GM12875 (cell line): ENCODE data around the gene CMTR1.

ENCODE experiments used
- H3K4me3 ChIP-seq: one replicate; pipeline ENCODE4 v1.5.1; 2011; ENCODE audit warnings: low read depth, low read length, control low read depth
- TF ChIP-seq, protein P1 (sequence below): IDR thresholded peaks from 2 replicates; pipeline ENCODE4 v1.5.1; 2011; ENCODE audit warnings: low read depth, mild to moderate bottlenecking, control low read depth, inconsistent platforms, low read length, moderate library complexity, borderline replicate concordance; ENCODE audit not compliant: insufficient read depth

CMTR1 gene

DNA sequence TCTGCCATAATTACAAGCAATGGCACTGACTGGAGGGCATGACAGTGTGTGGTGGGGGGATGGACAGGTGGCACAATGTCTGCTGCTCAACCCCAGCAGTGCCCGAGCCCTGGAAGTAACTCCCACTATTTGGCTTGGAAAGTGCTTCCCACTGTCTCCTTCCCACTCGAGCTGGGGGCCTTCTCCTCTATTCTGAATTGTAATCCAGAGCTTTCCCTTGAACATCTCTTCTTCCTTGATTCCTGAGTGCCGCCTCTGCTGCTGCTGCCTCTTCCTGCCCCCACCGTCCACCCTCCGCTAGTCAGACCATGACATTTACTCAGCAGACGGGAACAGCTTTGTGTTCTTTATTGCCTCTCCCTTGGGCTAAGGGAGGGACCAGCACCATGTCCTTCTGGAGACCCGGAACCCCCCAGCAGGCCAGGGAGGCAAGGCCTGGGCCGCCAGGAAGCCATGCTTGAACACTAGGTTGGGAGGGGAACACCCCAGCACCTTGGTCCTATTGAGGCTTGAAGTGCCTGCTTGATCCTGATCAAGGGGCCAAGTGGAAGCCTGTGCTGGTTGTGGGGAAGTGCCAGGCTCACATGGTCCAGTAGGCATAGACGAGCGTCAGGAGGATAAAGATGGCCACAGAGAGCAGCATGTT, 49.7 kb downstream of the CMTR1 start:
- TF ChIP-seq, protein P1, sequence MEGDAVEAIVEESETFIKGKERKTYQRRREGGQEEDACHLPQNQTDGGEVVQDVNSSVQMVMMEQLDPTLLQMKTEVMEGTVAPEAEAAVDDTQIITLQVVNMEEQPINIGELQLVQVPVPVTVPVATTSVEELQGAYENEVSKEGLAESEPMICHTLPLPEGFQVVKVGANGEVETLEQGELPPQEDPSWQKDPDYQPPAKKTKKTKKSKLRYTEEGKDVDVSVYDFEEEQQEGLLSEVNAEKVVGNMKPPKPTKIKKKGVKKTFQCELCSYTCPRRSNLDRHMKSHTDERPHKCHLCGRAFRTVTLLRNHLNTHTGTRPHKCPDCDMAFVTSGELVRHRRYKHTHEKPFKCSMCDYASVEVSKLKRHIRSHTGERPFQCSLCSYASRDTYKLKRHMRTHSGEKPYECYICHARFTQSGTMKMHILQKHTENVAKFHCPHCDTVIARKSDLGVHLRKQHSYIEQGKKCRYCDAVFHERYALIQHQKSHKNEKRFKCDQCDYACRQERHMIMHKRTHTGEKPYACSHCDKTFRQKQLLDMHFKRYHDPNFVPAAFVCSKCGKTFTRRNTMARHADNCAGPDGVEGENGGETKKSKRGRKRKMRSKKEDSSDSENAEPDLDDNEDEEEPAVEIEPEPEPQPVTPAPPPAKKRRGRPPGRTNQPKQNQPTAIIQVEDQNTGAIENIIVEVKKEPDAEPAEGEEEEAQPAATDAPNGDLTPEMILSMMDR: no peak
- H3K4me3 ChIP-seq: no peak overlapping the region

DNA sequence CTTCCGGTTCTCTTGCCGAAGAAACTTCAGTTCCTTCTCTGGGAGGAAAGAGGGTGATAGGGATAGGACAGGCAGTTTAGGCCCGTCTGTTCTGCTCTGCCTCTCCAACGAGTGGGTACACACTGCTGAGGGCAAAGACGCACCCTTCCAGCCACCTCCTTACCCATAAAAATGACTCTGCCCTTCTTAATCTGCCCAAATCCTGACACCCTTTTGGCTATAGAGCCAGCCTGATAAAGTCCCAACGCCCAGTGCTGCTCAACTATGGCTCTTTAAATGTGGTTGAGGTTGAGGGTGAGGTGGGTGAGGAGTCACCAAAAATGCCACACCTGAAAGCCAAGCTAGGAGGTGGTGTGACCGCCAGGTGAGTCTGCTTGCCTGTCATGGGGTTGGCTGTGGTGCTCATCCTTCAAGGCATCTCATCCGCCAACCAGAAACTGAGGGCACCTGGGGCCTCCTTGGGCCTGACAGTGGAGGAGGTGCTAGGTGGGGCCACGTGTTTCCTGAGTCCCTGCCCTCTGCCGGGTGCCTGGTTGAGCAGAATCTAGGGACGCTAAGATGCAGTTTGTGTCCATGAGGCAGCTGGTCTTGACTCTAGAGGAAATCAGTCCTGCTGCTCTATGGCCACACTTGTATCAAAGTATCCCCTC, 50.4 kb downstream of the CMTR1 start:
- H3K4me3 ChIP-seq: no peak overlapping the region
- TF ChIP-seq, protein P1: no peak

DNA sequence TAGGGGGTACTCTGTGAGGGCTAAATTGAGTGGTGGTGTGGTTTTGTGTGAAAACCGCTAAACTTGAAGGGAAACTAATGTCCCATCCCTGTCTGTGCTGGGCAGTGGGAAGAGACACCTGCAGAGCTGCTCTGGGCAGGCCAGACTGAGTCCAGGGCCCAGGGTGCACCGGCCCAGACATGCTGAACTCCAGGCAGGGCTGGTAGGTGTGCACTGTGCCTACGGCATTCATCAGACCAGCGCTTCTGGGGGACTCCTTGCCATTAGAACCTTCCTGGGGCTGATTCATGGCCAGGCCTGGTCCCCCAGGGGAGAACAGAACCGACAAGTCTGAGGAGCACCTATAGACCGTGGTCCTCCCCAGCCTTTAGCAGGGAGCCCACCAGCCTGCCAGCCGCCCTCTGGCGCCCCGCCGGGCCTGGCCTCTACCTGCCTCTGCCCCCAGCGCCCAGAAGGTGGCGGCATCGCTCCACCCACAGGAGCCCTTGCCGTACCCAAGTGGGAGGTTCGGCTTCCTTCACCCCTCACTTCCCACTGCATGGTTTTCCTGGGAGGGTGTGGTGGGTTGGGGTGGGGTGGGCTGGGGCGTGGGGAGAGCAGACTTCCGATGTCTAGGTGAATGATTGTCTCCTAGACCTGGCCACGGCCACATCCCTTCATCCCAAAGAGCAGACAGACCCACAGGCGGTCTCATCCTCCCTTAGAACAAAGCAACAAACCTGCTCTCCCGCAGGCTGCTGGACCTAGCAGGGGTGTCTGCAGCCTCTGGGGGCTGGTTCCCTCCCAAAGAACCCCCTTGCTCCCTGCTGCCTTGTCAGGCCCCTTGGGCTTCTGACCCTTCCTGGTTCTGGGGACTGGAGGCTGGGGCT, 51.1 kb downstream of the CMTR1 start:
- TF ChIP-seq, protein P1: peak; percentile 93
- no peak overlapping the region for H3K4me3 ChIP-seq

DNA sequence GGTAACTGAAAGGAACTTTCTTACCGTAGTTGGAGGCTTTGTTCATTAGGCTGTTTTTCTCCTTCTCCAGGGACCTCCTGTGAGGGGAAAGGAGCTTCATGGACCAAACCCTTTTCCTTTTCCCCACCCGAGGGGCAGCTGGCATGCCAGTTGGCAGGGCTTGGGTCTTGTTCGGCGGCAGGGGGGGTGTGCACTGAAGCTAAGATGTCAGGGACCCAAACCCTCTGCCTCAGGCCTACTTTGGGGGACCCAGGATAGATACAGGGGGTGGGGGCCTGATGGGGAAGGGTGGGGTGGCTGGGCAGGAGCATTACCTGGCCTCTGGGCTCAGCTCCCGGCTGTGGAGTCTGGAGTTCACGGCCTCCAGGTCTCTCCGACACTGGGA, 51.8 kb downstream of the CMTR1 start:
- no peak overlapping the region for H3K4me3 ChIP-seq
- TF ChIP-seq, protein P1: no peak

DNA sequence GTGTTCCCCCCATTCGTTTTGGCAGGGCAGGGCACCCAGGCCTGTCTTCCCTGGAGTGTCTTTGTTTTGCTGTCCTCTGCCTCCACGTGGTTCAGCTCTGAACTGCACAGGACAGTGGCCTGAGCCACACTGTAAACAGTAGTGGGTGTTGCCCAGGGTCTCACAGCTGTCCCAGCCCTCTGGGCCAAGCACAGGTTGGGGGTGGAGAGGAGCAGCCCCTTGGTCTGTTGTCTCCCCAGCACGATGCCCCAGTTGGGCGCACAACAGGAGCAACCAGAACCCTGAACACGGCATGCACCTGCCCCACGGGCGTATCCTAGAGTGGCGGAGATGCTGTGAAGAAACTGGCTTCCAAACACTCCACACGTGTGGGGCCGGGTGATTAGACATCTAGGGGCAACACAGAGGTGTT, 52.3 kb downstream of the CMTR1 start:
- no peak overlapping the region for H3K4me3 ChIP-seq
- TF ChIP-seq, protein P1: peak; percentile 37; the same call in 1 of the 2 replicates

DNA sequence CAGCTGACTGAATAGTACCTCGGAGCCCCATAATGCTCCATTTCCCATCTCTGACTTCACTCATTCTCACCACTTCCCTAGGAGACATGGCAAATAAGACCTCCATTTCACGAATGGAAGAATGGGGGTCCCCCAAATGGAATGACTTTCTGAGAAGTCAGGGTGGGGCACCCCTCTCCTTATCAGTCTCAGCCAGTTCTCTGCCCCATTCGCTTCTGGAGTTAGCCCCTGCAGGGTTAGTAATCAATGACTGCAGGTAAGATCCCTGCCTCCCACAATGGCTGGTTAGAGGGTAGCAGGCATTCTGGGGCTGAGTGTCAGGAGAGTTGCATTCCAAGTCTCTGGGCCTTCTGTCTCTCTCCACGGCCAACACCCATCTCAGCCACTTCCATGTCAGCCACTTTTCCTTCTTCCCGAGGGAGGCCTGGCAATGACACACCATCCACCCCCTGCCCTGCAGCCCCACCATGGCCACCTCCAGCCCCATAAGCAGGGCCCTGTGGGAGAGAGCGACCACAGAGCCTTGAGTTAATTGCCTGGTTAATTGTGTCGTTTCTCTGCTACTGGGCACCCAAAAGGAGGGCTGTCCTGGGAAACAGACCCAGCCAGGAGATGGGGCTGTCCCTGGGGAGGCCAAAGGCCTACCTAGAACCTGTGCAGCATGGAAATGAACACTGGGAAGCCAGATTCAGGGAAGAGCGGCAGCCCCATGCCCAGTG, 53.3 kb downstream of the CMTR1 start:
- no peak overlapping the region for H3K4me3 ChIP-seq
- TF ChIP-seq, protein P1: no peak
